NCI-H2107 (cell line): ENCODE data around the gene INKA2.

Experiments
- DNase-seq: peaks from one replicate; lab custom pipeline; 2025; lab: John Stamatoyannopoulos, UW

The INKA2 gene

DNA sequence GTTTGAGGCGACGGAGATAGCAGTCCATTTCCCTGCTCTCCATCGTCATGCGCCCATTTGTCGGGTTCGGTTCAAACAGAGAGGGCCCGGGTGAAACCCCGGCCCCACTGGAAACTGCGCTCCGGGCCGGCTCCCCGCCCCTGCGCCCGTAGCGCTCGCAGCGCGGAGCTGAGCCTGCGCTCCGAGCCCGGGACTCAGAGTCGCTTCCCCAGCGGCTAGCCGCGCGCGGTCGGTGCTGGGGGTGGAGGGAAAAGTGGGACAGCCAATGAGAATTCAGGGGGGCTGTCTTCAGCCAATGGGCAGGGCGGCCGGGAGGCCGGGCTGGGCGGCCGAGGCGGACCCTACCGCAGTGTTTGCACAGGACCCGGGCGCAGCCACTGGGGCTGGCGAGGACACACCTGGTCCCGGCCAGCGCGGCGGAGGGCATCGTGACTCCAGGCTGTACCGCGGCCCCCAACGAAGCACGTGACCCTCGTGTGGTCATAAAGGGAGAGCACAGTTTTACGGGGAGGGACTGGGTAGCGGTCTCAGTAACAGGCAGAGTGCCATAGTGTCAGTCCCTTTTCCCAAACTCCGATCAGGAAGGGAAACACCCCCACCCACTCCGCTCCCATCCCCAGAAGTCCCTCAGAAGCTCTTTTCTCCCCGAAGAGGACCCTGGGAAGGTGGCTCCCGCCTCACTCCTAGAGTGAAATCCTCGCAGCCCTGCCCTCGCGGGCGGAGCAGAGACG lies at the start of gene INKA2:
INKA2 (minus strand) TSS at position 202 of the 731 bp plus-strand sequence; CDS start at position 49, 153 bp downstream.
- peak; percentile 55 for DNase-seq

DNA sequence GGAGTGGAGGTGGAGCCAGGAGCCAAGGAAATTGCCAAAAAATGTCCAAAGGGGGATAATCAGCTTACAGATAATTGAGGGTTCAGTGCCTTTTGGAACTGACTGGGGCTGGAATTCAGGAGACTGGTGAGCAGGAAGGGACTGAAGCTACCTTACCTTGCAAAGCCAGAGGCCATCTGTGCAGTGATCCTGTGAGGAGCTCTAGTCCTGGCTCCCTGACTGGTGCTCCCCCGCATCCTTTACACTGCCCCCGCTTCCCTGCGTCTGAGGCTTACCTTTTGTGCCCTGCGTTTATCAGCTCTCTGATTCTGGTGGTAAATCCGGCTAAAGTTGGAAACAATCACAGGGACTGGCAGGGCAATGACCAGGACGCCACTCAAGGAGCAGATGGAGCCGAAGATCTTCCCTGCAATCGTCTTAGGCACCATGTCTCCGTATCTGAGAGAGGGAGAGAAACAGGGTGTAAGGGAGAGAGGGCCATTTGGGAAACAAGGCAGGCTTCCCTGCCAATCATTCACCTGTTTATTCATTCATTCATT lies 47.5 kb upstream of the INKA2 start:
- no peak for DNase-seq

DNA sequence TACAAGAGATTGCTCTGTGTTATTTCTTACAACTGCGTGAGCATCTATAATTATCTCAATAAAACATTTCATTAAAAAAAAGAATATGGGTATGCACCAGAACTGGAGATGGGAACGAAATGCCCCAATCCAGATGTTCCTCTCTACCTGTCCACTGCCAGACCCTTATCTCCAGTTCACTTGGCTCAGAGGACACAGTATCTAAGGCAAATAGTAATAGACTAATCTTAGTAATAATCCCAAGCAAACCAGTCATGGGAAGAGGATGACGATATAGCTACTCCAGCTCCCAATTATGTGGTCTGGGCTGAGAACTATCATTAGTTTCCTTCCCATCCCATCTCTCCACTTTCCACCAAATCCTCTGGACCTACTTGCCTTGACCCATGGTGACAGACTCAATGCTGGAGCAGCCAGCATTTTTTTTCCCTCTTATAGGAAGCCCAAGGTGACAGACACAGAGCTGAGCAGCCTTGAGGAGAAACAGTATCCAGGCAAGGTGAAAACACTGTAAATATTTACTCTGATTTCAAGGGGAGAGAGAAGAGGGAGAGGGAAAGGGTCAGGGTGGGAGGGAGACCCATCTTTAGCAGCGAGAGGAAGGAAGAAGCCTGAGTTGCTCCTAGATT lies 45.2 kb upstream of the INKA2 start:
- DNase-seq, result no peak

DNA sequence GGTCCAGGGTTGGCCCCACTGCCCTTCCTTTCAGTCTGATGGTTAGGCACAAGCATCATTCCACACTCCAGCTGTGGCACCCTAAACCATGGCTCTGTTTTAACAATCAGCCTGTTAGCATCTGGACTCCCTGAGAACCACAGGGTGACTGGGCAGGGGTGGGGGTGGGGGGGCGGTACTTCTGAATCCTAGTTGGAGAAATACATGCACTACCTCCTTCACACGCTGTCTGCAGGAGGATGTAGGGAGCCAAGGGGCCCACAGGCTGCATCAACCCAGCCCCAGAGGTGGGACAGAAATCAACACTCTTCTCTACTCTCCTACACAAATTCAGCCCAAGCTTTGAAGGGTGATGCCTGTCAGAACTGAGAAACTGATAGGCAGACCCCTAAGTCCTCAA lies 40.4 kb upstream of the INKA2 start:
- DNase-seq, result no peak

DNA sequence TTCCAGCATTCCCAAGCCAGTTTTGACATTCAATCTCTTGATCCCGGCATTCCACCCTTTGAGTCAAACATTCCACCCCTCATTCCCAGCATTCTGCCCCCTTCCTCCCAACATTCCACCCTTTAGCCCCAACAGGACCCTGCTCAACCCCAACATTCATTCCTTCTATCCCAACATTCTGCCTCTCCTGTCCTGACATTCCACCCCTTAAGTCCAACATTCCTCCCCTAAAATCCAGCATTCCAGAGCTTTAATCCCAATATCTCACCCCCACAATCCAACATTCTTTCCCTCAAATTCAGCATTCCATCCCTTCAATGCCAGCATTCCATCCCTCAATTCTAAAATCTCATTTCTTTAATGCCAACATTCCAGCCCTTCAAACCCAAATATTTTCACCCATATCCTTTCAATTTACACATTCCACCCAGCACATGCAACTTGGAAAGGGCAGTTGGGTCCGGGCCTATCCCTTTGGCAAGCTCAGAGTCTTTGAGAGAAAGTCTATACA lies 39.4 kb upstream of the INKA2 start:
- DNase-seq, result no peak

DNA sequence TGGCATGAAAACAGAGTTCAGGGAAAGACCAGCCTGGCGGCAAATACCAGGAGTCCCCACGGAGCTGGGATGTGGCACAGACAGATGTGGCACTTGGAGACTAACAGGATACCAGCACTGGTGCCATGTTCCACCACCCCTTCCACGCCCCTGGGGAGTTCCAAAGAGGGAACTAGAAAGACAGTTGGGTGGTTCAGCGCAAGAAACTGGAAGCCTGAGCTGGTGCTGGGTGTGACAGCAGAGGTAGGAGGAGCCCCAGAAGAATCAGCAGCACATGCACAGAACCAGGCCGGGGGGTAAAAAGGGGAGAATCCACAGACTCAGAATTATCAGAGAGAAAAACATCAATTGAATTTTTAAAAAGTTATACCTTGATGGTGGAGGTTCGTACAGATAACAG lies 38.9 kb upstream of the INKA2 start:
- no peak for DNase-seq

DNA sequence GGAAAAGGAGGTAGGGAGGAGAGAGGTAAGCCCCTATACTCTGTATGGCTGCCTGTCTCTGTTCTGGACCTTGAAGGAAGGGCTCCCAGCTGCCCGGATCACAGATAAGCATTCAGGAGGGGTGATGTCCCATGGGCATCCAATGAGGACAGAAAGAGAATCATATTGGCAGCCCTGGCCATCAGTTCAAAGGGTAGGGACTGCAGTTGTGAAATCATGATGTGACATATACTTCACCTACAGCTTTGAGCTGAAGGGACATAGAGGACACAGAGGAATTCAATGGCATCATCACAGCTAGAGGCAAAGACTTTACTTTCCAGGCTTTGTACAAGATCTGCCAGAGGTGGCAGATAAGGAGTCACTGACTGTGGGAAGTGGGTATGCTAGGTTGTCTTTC lies 38.1 kb upstream of the INKA2 start:
- no peak for DNase-seq

DNA sequence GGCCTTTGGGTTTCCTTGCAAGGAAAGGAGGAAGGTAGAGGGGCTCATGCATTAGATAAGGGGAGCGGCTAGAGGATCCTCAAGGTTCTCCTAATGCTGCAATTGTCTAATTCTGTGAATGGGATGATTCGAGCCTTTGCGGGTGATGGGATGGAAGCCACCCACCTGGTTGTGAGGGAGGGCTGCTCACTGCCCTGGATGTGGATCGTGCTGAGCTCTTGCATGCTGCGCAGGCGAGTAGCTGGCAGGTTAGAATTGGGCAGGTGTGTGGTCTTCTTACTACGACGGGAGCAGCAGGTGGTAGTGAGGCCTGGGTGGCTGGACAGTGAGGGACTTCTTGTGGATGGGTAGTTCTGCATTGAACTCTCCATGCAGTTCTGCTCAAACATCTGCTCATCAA lies 37.7 kb upstream of the INKA2 start:
- no peak for DNase-seq

DNA sequence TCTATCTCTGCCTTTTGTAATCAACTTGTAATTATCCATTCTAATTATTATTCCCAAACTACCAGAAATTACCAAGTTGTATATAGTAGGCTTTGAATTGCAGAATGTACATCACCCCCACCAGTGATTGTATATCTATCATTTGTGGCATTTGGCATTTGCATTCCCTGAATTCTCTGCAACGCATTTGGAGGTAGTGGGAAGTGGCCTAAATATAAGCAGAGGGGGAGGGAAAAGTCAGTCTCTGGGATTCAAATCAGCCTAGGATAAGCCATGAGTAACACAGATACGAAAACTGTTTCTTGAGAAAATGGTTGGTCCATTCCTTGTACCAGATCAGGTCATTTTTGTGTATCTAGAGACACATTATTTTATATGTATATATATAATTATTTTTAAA lies 37.2 kb upstream of the INKA2 start:
- DNase-seq, result no peak

DNA sequence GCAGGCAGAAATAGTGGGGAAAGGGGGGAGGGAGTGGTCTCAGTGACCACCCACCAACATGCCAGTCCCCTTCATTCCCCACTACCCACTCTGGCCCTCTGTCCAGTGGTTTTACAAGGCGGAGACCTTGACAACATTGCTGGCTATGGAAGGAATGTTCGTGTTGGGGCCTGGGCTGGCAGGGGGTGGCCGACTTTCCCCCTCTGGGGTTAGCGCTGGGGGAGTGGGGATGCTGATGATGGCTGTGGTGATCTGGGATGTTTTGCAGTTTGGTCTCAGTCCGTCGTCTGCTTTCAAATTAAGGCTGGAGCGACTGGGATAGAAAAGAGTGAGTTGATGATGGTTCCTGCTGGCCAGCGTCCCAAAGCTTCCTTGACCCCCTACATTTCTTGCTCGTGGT lies 36.8 kb upstream of the INKA2 start:
- no peak for DNase-seq

DNA sequence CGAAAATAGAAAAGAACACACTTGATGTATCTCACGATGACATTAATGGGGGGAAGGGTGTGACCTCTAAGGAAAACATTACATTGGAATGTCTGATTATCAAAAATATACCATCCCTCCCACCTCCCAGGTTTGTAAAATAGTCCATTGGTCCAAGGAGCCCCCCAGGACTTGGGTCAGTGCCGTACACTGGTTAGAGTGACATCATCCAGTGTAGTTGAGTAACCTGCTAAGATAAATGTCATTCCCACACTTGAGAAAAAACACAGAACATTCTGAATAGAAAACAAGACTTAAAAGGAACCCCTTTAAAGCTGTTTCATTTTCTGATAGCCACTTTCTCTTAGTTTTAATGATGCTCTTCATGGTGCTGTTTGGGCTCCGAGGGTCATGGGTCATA lies 31.7 kb upstream of the INKA2 start:
- no peak for DNase-seq

DNA sequence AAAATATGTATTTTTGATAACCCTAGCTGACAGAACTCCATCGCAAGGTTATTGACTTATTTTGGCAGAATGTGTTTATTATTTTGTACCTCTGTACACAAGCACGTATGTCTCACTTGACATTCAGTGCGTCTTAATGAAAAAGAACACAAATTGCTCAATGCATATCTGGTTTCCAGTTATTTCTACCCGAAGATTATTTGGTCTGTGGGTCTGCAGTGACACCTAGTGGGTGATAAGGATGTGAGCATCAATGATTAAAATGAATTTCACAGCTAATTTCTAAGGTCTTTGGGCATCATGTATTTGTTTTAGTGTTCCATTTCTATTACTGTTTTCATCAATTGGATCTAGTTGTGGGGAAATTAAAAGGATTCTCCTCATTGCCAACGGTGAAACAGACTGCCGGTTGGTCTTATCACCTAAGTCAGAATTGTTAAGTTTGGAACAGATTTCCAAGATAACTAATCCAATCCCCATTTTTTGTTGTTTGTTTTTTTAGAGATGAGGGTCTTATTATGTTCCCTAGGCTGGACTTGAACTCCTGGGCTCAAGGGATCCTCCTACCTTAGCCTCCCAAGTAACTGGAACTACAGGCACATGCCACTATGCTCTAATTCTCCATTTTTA lies 30.4 kb upstream of the INKA2 start:
- DNase-seq, result peak; percentile 38

DNA sequence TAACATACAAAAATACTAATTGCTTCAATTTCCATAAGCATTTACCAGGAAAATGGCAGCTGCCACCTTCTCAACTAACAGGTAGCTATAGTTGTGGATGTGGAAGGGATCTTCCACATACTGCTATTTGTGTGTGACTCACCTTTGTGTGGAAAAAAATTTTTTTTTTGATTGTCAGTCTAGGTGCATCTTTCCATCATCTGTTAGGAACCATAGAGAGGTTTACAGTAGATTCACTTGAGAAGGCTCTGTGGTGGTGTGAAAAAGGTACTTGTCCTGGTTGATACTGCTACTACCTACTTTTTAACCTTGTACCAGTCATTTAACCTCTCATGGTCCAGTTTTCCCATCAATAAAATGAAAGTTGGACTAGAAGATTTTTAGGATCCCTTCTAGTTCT lies 29.4 kb upstream of the INKA2 start:
- DNase-seq, result no peak

DNA sequence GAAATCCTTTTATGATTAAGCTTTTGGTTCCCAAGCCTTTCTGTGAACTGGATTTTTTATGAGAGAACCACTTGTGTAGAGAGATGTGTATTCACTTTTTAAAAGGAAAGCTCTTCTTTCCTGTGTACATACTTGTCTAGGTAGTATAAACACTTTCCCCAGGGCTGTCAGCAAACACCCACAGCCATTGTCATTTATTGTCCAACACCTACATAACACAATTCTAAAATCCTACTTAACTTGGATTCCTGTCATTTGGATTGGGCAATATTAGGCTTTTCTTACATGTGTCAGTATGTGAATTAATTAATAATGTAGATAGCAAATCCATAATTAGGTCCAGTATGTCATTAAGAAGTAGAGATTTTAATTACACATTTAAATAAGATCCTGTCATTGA lies 28.8 kb upstream of the INKA2 start:
- no peak for DNase-seq

DNA sequence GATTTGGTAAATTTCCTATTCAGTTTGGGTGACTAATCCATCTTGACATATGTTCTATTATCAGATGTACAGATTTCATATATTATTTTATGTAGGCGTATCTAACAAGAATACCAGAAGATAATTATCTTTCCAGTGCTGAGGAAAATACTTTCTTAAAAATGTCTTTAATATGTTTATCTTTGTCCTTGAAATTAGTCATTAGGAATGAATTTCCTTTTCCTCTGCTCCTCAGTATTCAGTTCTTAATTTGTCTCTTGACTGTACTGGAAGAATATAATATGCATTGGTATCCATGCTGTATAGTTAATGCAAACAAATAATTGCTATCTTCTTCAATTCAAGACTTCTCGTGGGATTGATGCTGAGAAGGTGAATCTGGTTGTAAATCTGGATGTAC lies 23.1 kb upstream of the INKA2 start:
- no peak for DNase-seq

DNA sequence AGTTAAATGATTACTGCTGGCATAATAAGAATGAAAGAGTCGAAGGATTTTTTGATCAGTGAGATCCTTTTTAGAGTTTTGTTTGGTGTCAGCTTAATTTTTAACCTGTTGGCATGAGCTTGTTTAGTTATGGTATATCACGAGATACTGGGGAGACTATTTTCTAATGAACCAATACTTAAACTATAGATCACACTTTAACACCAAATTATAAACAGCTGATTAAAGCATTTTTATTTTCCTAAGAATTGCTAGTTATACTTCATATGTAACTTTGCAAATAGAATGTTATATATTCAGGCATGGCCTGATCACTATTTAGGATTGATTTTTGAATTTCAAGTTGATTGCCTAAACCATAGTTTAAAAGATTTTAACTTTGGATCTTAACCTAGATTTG lies 22.5 kb upstream of the INKA2 start:
- no peak for DNase-seq

DNA sequence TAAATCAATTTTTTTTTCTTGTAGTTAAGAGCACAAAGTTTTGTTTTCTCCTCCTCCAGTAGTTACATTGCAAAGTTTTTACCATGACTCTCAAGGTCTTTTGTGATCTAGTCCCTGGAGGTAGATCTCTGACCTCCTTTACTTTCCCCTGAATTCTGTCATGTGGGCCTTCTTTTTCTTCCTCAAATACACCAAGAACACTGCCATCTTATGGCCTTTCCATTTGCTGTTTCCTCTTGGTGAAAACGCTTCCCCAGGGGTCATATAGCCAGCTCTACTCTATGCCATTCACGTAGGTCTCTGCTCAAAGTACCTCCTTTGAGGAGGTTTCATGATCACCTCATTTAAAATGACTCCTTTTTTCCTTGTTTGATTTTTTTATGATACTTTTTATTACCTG lies 19.2 kb upstream of the INKA2 start:
- DNase-seq, result no peak

DNA sequence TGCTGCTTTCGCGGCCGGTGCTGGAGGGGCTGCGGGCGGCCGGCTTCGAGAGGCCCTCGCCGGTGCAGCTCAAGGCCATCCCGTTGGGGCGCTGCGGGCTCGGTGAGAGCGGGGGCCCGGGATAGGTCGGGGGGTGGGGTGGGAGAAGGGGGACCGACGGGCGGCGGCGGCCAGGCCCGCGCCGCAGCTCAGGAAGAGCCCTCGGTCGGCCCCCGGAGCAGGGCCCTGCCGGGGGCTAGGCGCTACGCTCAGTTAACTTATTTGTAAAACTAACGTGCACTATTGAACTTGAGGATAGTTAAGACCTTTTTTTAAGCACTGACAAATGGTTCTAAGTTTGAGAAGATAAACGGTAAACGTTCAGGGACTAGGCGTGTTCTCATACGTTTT lies 16.9 kb upstream of the INKA2 start:
- DNase-seq, result no peak

DNA sequence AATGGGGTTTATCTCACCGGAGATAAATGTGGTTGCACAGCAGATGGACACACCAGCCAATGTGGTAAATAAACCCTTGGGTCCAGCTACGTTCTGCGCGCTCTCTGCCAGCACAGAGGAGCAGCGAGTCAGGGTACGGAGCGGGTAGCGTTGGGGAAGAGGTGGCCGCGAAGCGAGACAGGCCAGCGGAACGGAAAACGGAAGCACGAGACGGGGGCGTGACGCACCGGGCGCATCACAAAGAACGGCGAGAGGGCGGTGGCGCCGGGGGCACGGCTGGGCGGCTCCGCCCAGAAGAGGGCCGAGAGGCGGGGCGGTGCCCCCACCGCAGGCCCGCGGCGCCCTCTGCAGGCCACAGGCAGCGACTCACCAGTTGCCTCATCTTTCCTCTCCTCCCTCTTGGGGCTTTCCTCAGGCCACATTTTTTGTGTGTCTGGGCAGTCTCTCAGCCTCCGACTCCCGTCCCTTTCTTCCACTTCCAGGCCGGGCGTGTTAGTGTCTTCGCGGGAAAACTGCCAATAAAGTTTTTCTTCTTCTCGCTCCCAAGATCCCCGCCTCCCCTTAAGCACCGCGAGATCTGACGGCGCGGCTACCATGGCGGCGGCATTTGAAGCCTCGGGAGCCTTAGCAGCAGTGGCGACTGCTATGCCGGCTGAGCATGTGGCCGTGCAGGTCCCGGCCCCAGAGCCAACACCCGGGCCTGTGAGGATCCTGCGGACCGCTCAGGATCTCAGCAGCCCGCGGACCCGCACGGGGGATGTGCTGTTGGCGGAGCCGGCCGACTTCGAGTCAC lies 16.3 kb upstream of the INKA2 start, which contains the start of gene DDX20:
DDX20 (plus strand) TSS at position 571 of the 793 bp plus-strand sequence; CDS start at position 595, 24 bp downstream.
- peak; percentile 94 for DNase-seq

DNA sequence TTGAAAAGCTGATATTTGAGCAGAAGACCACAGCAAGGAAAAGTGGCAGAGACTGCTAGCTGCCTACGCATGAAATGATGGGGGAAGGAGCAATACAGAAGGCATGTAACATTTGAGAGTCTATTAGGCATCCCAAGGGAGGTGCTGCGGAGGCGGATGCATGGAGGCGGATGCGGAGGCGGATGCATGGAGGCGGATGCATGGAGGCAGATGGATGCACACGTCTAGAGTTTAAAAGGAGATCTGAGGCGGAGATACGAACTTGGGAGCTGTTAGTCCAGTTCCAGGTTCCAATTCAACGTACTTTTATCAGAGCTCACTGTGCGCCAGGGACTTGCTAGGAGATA lies 15.8 kb upstream of the INKA2 start:
- DNase-seq, result peak; percentile 64

DNA sequence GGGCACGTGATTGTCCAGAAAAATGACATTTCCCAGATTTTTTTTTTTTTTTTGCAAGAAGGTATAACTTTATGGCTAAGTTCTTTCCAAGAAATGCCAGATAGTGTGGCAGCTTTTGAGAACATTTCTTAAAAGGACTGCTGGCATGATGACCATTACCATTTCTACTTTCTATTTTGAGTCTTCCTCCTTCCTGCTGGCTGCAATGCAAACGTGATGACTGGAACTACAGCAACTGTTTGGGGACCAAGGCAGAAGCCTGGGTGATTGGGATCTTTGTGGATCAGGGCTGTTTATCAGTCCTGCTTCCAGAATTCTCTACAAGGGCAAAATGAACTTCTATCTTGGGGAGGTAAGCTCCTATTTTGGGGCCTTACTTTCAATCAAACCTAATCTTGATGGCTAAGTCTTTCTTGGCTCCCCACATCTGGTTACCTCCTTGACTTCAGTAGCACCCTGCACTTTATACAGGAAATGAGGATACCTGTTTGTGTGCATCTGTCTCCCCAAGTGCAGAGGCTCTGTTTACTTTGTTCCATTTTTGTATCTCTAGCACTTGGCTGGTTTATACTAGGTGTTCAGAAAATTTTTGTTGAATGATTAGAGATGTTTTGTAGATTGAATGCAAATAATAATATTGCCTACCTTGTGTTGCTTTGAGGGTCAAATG lies 12.8 kb upstream of the INKA2 start:
- no peak for DNase-seq

DNA sequence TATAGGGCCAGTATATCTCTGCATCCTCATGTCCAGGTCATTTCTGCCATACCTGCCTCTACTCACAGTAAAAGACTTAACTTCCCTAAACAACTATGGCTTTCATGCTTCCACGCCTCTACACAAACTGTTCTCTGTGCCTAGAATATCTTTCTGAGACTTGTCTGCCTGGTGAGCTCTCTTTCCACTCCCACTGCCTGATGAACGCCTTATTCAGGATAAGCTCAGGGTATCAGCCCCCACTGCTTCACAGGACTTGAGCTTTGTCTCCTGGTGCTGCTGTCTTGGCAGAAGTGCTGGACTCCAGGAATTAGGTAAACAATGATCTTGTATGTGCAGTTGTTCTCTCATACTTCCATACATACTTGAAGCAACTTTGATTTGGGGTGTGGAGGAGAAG lies 11.7 kb upstream of the INKA2 start:
- no peak for DNase-seq
